Caco-2 (cell line): Measurements from ENCODE around the gene TBC1D2B. TPM values are rescaled to one million over a fixed set of nuclear protein-coding genes. Genes with fewer than 3 reads are reported as not detected.

Source experiments
- BruUV-seq: library from RNA; stranded (reverse); fragments of 400-500 nt; replicated peaks from 2 replicates; lab custom pipeline; 2021; lab: Mats Ljungman, UMichigan
- CTCF ChIA-PET: fragments of 300-600 bp; sonication (Branson Sonifier 250); formaldehyde crosslinking; loops from one replicate; lab custom pipeline; 2022; ENCODE audit warnings: antibody characterized with exemption; lab: Charles Lee
- POLR2A ChIA-PET: fragments of 300-600 bp; sonication (Branson Sonifier 250); formaldehyde crosslinking; loops from one replicate; lab custom pipeline; 2022; ENCODE audit warnings: antibody characterized with exemption; lab: Charles Lee
- DNase-seq, 2 experiments: peaks; one replicate each; pipeline versions ENCODE4 v3.0.0 to v3.0.0-alpha.2; 2020 to 2022
- H3K27me3 ChIP-seq: replicated peaks from 2 replicates; pipeline ENCODE4 v1.6.0; 2011; ENCODE audit warnings: low read length; ENCODE audit not compliant: control insufficient read depth, insufficient read depth
- H3K36me3 ChIP-seq: 2 replicates; pipeline ENCODE4 v1.5.1; 2011; ENCODE audit warnings: low read length; ENCODE audit not compliant: control insufficient read depth, insufficient read depth
- H3K4me1 ChIP-seq: fragments of 250-450 bp; sonication (Bioruptor Pico); 2 replicates; pipeline ENCODE4 v1.5.1; 2020; ENCODE audit warnings: mild to moderate bottlenecking
- H3K4me3 ChIP-seq: 2 replicates; pipeline ENCODE4 v1.5.1; 2011; ENCODE audit warnings: low read depth, mild to moderate bottlenecking, control low read depth, low read length
- H3K9me3 ChIP-seq: fragments of 250-450 bp; sonication (Bioruptor Pico); 2 replicates; pipeline ENCODE4 v1.5.1; 2020; ENCODE audit warnings: mild to moderate bottlenecking, moderate library complexity
- H3K27ac Mint-ChIP-seq: one replicate; pipeline ENCODE4 v1.8.0; 2022; ENCODE audit warnings: mixed read lengths; ENCODE audit not compliant: unreplicated experiment
- H3K27me3 Mint-ChIP-seq: one replicate; pipeline ENCODE4 v1.8.0; 2022; ENCODE audit warnings: mixed read lengths; ENCODE audit not compliant: insufficient read depth, unreplicated experiment
- H3K36me3 Mint-ChIP-seq: one replicate; pipeline ENCODE4 v1.8.0; 2022; ENCODE audit warnings: mild to moderate bottlenecking, mixed read lengths; ENCODE audit not compliant: insufficient read depth, unreplicated experiment
- H3K4me1 Mint-ChIP-seq: one replicate; pipeline ENCODE4 v1.8.0; 2022; ENCODE audit warnings: low read depth, mixed read lengths; ENCODE audit not compliant: unreplicated experiment
- H3K4me3 Mint-ChIP-seq: one replicate; pipeline ENCODE4 v1.8.0; 2022; ENCODE audit warnings: mild to moderate bottlenecking, moderate library complexity, mixed read lengths; ENCODE audit not compliant: unreplicated experiment
- H3K9me3 Mint-ChIP-seq: one replicate; pipeline ENCODE4 v1.8.0; 2022; ENCODE audit warnings: mixed read lengths; ENCODE audit not compliant: unreplicated experiment
- intact Hi-C: fragments of 100-400 bp; cut with micrococcal nuclease; formaldehyde crosslinking; loops from one replicate; pipeline ENCODE4 v1.10.0; 2022; ENCODE audit not compliant: unreplicated experiment
- total RNA-seq: library from RNA; stranded (reverse); gene quantifications from 2 replicates; pipeline ENCODE4 v1.2.3, GENCODE V29; 2022
- TF ChIP-seq, protein P1 (sequence below), 2 experiments: fragments of 200-600 bp in 1 of 2; IDR thresholded peaks; 1 replicate in 1 of 2; 2 replicates in 1 of 2; pipeline versions ENCODE4 v1.5.1 to v1.8.0; 2011 to 2022; ENCODE audit warnings: antibody characterized with exemption in 1 of 2, control low read depth in 1 of 2, inconsistent platforms in 1 of 2, low read depth in 1 of 2, low read length in 1 of 2, mild to moderate bottlenecking in 1 of 2, moderate library complexity in 1 of 2; ENCODE audit not compliant: insufficient read depth in 1 of 2, severe bottlenecking in 1 of 2, unreplicated experiment in 1 of 2

TBC1D2B gene
- total RNA-seq, 1 experiment from 2014 or later: 18.3 TPM

DNA sequence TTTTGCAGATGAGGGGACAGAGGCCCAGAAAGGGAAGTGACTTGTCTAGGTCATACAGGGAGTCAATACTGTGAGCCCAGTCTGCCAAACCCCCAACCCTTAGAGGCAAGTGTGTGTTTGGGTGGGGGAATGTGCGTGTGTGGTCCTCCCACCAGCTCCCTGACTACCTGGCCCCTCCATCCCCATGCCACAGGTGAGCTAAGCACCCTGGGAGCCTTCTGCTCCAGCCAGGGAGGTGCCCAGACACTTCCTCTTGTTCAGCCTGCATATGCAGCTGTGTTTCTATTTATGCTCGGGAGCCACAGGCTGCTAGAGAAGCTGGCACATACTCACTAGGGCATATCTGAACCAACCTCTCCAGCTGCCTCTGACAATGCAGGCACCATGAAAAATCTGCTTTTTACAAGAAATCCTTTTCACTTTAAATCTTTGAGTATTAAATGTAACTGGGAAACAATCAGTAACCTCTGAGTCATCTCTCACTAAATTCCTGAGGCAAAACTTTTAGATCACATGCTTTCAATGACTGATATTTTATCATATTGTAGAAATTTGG lies 20.7 kb downstream of the TBC1D2B start:
- TF ChIP-seq, protein P1, sequence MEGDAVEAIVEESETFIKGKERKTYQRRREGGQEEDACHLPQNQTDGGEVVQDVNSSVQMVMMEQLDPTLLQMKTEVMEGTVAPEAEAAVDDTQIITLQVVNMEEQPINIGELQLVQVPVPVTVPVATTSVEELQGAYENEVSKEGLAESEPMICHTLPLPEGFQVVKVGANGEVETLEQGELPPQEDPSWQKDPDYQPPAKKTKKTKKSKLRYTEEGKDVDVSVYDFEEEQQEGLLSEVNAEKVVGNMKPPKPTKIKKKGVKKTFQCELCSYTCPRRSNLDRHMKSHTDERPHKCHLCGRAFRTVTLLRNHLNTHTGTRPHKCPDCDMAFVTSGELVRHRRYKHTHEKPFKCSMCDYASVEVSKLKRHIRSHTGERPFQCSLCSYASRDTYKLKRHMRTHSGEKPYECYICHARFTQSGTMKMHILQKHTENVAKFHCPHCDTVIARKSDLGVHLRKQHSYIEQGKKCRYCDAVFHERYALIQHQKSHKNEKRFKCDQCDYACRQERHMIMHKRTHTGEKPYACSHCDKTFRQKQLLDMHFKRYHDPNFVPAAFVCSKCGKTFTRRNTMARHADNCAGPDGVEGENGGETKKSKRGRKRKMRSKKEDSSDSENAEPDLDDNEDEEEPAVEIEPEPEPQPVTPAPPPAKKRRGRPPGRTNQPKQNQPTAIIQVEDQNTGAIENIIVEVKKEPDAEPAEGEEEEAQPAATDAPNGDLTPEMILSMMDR (IDR thresholded peaks at IDR 0.05; ENCODE audit: insufficient read depth in 1 of 2, low read depth in 1 of 2, low read length in 1 of 2, severe bottlenecking in 1 of 2, unreplicated experiment in 1 of 2): no peak
- Mint-ChIP-seq H3K27me3 (no peaks in the 10 kb centered on the region), H3K9me3 (no peaks in the 10 kb centered on the region), H3K27ac (peak overlapping the region; percentile 45), H3K4me1 (peaks cover 28% of the 10 kb centered on the region), H3K4me3 (peak overlapping the region; percentile 44), H3K36me3 (no peaks in the 10 kb centered on the region)
- Histone ChIP-seq H3K27me3 (no peaks in the 10 kb centered on the region), H3K36me3 (no peaks in the 10 kb centered on the region), H3K4me1 (peaks cover 33% of the 10 kb centered on the region), H3K9me3 (no peaks in the 10 kb centered on the region), H3K4me3 (no peak overlapping the region)
- no TSS peak for BruUV-seq
- ChIA-PET POLR2A (interaction anchor here (0.7 kb wide), 1 partner anchor 342 kb away, joined by 5 read pairs; no protein-coding TSS in a partner anchor), CTCF (interaction anchor here (0.6 to 1.5 kb wide), 6 partner anchors 9 to 196 kb away, joined by 3 to 5 read pairs (median 4); no protein-coding TSS in a partner anchor)
- no peak for DNase-seq
- intact Hi-C loops: no loop called here

DNA sequence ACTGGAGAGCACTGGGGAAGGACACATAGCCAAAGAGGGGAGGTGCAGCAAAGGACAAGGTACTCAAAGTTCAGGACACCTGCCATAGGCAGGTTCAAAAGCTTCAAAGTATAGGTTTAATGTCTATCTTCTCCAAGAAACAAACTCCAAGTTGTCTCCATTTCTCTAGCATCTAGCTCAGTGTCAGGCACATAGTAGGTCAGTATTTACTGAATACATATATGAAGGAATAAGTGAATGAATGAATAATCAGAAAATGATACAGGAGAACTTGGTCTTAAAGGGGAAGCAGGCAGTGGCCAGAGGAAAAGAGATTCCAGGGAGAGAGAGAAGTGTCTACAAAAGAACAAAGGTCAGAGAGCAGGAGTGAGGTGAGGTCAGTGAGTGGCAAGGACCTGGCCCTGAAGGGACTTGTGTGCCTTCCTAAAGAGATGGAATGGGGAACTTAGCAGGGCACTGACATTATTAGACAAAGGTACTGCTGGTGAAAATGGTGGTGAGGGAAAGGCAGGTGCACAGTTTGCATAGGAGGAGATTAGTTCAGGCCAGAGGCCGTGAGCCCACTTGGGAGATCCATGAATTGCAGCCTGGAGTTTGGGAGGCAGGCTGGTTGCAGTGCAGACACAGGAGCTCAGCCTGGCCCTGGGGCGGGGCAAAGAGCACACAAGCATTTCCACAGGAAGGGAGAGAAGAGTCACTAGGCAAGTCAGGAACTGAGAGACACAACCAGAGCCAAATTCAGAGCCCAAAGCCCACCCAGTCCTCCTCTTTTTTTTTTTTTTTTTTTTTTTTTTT lies 21.4 kb downstream of the TBC1D2B start:
- Mint-ChIP-seq H3K27me3 (no peaks in the 10 kb centered on the region), H3K36me3 (no peaks in the 10 kb centered on the region), H3K4me1 (peaks cover 30% of the 10 kb centered on the region), H3K9me3 (no peaks in the 10 kb centered on the region), H3K4me3 (peak overlapping the region; percentile 44), H3K27ac (peak overlapping the region; percentile 45)
- peaks cover 39% of the 10 kb centered on the region for H3K4me1 ChIP-seq
- H3K9me3 ChIP-seq: no peaks in the 10 kb centered on the region
- POLR2A ChIA-PET: interaction anchor here (0.7 kb wide), 1 partner anchor 343 kb away, joined by 5 read pairs; no protein-coding TSS in a partner anchor
- TF ChIP-seq, protein P1 (IDR thresholded peaks at IDR 0.05; ENCODE audit: insufficient read depth in 1 of 2, low read depth in 1 of 2, low read length in 1 of 2, severe bottlenecking in 1 of 2, unreplicated experiment in 1 of 2): no peak
- DNase-seq: peak; percentile 57 to 64
- H3K4me3 ChIP-seq: no peak overlapping the region
- no TSS peak for BruUV-seq
- no peaks in the 10 kb centered on the region for H3K27me3 ChIP-seq
- CTCF ChIA-PET: interaction anchor here (0.6 to 1.5 kb wide), 7 partner anchors 9 to 1072 kb away, joined by 3 to 5 read pairs (median 4); no protein-coding TSS in a partner anchor
- intact Hi-C loops: no loop called here
- H3K36me3 ChIP-seq: no peaks in the 10 kb centered on the region

- no TSS peak for BruUV-seq
- Histone ChIP-seq H3K4me3 (no peak overlapping the region), H3K4me1 (peaks cover 51% of the 10 kb centered on the region), H3K27me3 (no peaks in the 10 kb centered on the region), H3K36me3 (no peaks in the 10 kb centered on the region), H3K9me3 (no peaks in the 10 kb centered on the region)
- POLR2A ChIA-PET: no interaction called here
- intact Hi-C loops: no loop called here
- no peaks in the 10 kb centered on the region for H3K27me3 Mint-ChIP-seq
- peaks cover 30% of the 10 kb centered on the region for H3K4me1 Mint-ChIP-seq
- DNase-seq: no peak
- H3K27ac Mint-ChIP-seq: no peak overlapping the region
- CTCF ChIA-PET: no interaction called here
- H3K36me3 Mint-ChIP-seq: no peaks in the 10 kb centered on the region
- TF ChIP-seq, protein P1 (IDR thresholded peaks at IDR 0.05; ENCODE audit: insufficient read depth in 1 of 2, low read depth in 1 of 2, low read length in 1 of 2, severe bottlenecking in 1 of 2, unreplicated experiment in 1 of 2): no peak
- H3K4me3 Mint-ChIP-seq: no peak overlapping the region
- no peaks in the 10 kb centered on the region for H3K9me3 Mint-ChIP-seq
These were observed 22.5 kb downstream of the TBC1D2B start for GRCh38 chr15:78054966-78055365.
